PC-3 (cell line): Measurements from ENCODE around the gene TPRKB. TPM values are rescaled to one million over a fixed set of nuclear protein-coding genes. Genes with fewer than 3 reads are reported as not detected.

Experiments used
- ATAC-seq: fragments of 200-7000 bp; cut with Tn5 transposase; 2 replicates; pipeline ENCODE4 v1.9.1; 2020; ENCODE audit warnings: mild to moderate bottlenecking, moderate library complexity
- BruUV-seq: library from RNA; stranded (reverse); fragments of 400-500 nt; replicated peaks from 2 replicates; lab custom pipeline; 2021; lab: Mats Ljungman, UMichigan
- CTCF ChIA-PET: fragments of 300-600 bp; sonication (Branson Sonifier 250); formaldehyde crosslinking; loops from one replicate; lab custom pipeline; 2022; ENCODE audit warnings: antibody characterized with exemption; lab: Charles Lee
- POLR2A ChIA-PET: fragments of 300-600 bp; sonication (Branson Sonifier 250); formaldehyde crosslinking; loops from one replicate; lab custom pipeline; 2022; ENCODE audit warnings: antibody characterized with exemption; ENCODE audit not compliant: unreplicated experiment; lab: Charles Lee
- DNase-seq: peaks from one replicate; pipeline ENCODE4 v3.0.0-alpha.2; 2015
- H2AFZ ChIP-seq: fragments of 300-600 bp; sonication (generic); 2 replicates; pipeline ENCODE4 v1.6.0; 2016; ENCODE audit warnings: antibody characterized with exemption, low read length
- H3F3A ChIP-seq: fragments of 300-600 bp; sonication (generic); one replicate; pipeline ENCODE4 v1.6.0; 2017; ENCODE audit warnings: antibody characterized with exemption, low read length, control low read depth, mild to moderate bottlenecking; ENCODE audit not compliant: unreplicated experiment
- H3K27ac ChIP-seq: fragments of 300-600 bp; sonication (generic); 2 replicates; pipeline ENCODE4 v1.5.1; 2016; ENCODE audit warnings: mild to moderate bottlenecking, low read length
- H3K27me3 ChIP-seq: fragments of 300-600 bp; sonication (generic); 2 replicates; pipeline ENCODE4 v1.6.1; 2016; ENCODE audit warnings: low read length, mixed read lengths
- H3K36me3 ChIP-seq: fragments of 300-600 bp; sonication (generic); 2 replicates; pipeline ENCODE4 v1.6.1; 2016; ENCODE audit warnings: low read depth, mixed run types, low read length, mixed read lengths
- H3K4me1 ChIP-seq: fragments of 300-600 bp; sonication (generic); 2 replicates; pipeline ENCODE4 v1.5.1; 2016; ENCODE audit warnings: low read length; ENCODE audit not compliant: insufficient read depth
- H3K4me2 ChIP-seq: fragments of 300-600 bp; sonication (generic); 2 replicates; pipeline ENCODE4 v1.6.0; 2016; ENCODE audit warnings: low read length
- H3K4me3 ChIP-seq: fragments of 300-600 bp; sonication (generic); 2 replicates; pipeline ENCODE4 v1.5.1; 2016; ENCODE audit warnings: mild to moderate bottlenecking, low read length, mixed read lengths
- H3K79me2 ChIP-seq: fragments of 300-600 bp; sonication (generic); 2 replicates; pipeline ENCODE4 v1.6.1; 2017; ENCODE audit warnings: low read length, mixed read lengths
- H3K9ac ChIP-seq: fragments of 300-600 bp; sonication (generic); 2 replicates; pipeline ENCODE4 v1.6.0; 2016; ENCODE audit warnings: mild to moderate bottlenecking, low read length
- H3K9me2 ChIP-seq: fragments of 300-600 bp; sonication (generic); replicated peaks from 2 replicates; pipeline ENCODE4 v1.6.1; 2016; ENCODE audit warnings: mixed run types, low read length, mixed read lengths
- H3K9me3 ChIP-seq: fragments of 300-600 bp; sonication (generic); 2 replicates; pipeline ENCODE4 v1.6.1; 2016; ENCODE audit warnings: low read length, mixed read lengths
- H4K20me1 ChIP-seq: fragments of 300-600 bp; sonication (generic); 2 replicates; pipeline ENCODE4 v1.6.1; 2016; ENCODE audit warnings: low read length, mixed read lengths
- EZH2 ChIP-seq: fragments of 300-600 bp; sonication (generic); IDR thresholded peaks from one replicate; pipeline ENCODE4 v1.6.1; 2017; ENCODE audit warnings: antibody characterized with exemption, mild to moderate bottlenecking, low read length; ENCODE audit not compliant: unreplicated experiment
- EZH2phosphoT487 ChIP-seq: fragments of 300-600 bp; sonication (generic); IDR thresholded peaks from 2 replicates; pipeline ENCODE4 v1.6.1; 2018; ENCODE audit warnings: mild to moderate bottlenecking, antibody characterized with exemption, low read length, borderline replicate concordance
- intact Hi-C: fragments of 100-400 bp; cut with micrococcal nuclease; formaldehyde crosslinking; loops from 2 replicates; pipeline ENCODE4 v1.9.0; 2023
- total RNA-seq: library from RNA; depleted of rRNA; stranded (reverse); fragments of >200 nt; gene quantifications from 2 replicates; pipeline ENCODE4 v1.2.3, GENCODE V29; 2014
- TF ChIP-seq, protein P1 (sequence below): fragments of 300-600 bp; sonication (generic); conservative IDR thresholded peaks from 2 replicates; pipeline ENCODE4 v1.5.1; 2017; ENCODE audit warnings: antibody characterized with exemption, low read depth, mild to moderate bottlenecking, low read length

TPRKB gene
- total RNA-seq, 1 experiment from 2014 or later, result 51.4 TPM

DNA sequence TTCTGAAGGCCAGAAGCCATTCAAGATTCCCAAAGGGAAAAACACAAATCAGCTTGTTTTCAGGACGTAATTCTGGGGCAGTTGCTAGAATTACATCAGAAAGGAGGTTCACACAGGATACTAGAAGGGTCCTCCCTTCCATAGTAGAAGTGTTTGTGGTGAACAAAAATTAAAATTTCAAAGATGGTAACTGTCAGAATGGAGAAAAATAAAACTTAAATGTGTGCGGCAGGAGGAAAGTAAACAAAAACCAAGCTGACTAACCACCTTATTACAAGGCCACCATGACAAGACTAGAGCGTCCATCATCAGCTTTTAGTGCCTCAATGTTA lies 9.7 kb upstream of the TPRKB start:
- Histone ChIP-seq H3K79me2 (no peaks in the 10 kb centered on the region), H3K4me2 (no peak overlapping the region), H3K27ac (no peak overlapping the region), H3K9me3 (no peaks in the 10 kb centered on the region), H3K4me1 (no peaks in the 10 kb centered on the region), H3K9me2 (no peaks in the 10 kb centered on the region), H3K4me3 (no peak overlapping the region), H4K20me1 (no peaks in the 10 kb centered on the region), H3K36me3 (peaks cover 5% of the 10 kb centered on the region; the same call in 1 of the 2 replicates), H3K9ac (no peak overlapping the region), H2AFZ (no peak overlapping the region), H3K27me3 (no peaks in the 10 kb centered on the region), H3F3A (no peaks in the 10 kb centered on the region)
- BruUV-seq, result no TSS peak
- TF ChIP-seq EZH2phosphoT487 (no peak), EZH2 (no peak)
- TF ChIP-seq, protein P1, sequence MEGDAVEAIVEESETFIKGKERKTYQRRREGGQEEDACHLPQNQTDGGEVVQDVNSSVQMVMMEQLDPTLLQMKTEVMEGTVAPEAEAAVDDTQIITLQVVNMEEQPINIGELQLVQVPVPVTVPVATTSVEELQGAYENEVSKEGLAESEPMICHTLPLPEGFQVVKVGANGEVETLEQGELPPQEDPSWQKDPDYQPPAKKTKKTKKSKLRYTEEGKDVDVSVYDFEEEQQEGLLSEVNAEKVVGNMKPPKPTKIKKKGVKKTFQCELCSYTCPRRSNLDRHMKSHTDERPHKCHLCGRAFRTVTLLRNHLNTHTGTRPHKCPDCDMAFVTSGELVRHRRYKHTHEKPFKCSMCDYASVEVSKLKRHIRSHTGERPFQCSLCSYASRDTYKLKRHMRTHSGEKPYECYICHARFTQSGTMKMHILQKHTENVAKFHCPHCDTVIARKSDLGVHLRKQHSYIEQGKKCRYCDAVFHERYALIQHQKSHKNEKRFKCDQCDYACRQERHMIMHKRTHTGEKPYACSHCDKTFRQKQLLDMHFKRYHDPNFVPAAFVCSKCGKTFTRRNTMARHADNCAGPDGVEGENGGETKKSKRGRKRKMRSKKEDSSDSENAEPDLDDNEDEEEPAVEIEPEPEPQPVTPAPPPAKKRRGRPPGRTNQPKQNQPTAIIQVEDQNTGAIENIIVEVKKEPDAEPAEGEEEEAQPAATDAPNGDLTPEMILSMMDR, result no peak
- ChIA-PET CTCF (no interaction called here), POLR2A (no interaction called here)
- intact Hi-C loops, result no loop called here
- no peak for DNase-seq
- no peak for ATAC-seq

DNA sequence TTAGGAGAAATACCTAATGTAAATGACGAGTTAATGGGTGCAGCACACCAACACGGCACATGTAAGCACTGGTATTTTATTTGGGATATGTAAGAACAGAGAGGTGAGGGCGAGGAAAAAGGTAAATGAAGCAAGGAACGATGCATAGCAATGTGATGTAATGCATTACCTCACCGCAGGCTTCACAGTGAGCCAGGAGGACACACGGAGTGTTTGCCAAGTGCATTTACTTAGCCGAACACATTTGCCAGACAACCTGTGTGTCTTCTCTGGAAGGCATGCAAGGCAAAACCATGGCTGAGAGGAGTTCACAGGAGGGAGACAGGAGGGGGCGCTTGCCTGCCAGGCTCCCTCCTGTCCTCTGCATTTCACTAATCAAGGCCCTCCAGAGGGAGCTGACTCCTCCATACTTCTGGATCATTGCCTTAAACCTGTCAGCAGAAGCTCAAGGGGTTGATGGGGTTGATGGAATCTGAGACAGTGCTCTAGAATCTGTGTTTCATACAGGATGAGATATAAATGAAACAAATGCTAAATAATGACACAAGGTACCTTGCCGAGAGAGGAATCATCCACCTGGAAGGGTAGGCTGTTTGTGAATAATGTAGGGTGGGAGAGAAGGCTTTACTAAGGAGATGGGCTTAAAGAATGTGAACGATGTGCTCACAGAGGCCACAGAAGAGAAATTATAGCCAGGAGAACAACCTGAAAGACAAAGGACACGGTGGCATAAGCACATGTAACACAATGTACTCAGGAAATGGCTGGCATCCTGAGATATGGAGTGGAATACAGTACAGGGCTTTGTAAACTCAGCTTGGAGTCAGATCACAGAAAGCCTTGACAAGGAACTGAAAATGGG lies 9.1 kb upstream of the TPRKB start:
- no peak overlapping the region for H3K9ac ChIP-seq
- BruUV-seq, result no TSS peak
- no peaks in the 10 kb centered on the region for H3K4me1 ChIP-seq
- TF ChIP-seq, protein P1, result 0 out of 2 replicates have a peak, but pooled peaks have one; percentile 12
- TF ChIP-seq EZH2, result no peak
- no peak overlapping the region for H3K4me2 ChIP-seq
- no peak overlapping the region for H3K4me3 ChIP-seq
- CTCF ChIA-PET, result no interaction called here
- H4K20me1 ChIP-seq, result no peaks in the 10 kb centered on the region
- H2AFZ ChIP-seq, result no peak overlapping the region
- H3K9me2 ChIP-seq, result no peaks in the 10 kb centered on the region
- no peak overlapping the region for H3K27ac ChIP-seq
- DNase-seq (no peak), ATAC-seq (no peak)
- POLR2A ChIA-PET, result no interaction called here
- intact Hi-C loops, result no loop called here
- no peaks in the 10 kb centered on the region for H3K9me3 ChIP-seq
- H3F3A ChIP-seq, result no peaks in the 10 kb centered on the region
- peaks cover 5% of the 10 kb centered on the region; the same call in 1 of the 2 replicates for H3K36me3 ChIP-seq
- H3K27me3 ChIP-seq, result no peaks in the 10 kb centered on the region
- no peaks in the 10 kb centered on the region for H3K79me2 ChIP-seq

DNA sequence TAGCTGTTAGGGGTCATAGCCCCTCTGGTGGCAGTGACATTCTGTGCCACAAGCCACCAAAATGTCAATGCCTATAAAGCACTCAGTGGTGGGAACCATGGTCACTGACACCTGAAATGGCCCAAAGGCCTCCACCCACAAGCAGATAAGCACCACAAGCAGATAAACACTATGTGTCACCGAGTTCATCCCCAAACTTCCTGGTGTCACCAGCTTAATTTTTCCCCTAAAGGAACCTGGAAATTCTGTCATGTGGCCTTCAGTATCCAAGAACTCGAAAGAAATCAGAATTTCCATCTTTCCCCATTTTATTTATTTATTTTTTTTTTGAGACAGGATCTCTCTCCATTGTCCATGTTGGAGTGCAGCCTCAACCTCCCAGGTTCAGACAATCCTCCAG lies 3.6 kb upstream of the TPRKB start:
- Histone ChIP-seq H3K9me3 (no peaks in the 10 kb centered on the region), H3K4me3 (no peak overlapping the region), H3K4me1 (peaks cover 21% of the 10 kb centered on the region), H3K4me2 (no peak overlapping the region), H2AFZ (no peak overlapping the region), H3K36me3 (no peaks in the 10 kb centered on the region; the same call in 1 of the 2 replicates), H3K27ac (no peak overlapping the region), H3K9ac (no peak overlapping the region), H3K79me2 (peaks cover 13% of the 10 kb centered on the region), H3K27me3 (no peaks in the 10 kb centered on the region), H3K9me2 (no peaks in the 10 kb centered on the region), H4K20me1 (no peaks in the 10 kb centered on the region), H3F3A (no peaks in the 10 kb centered on the region)
- ATAC-seq (no peak), DNase-seq (no peak)
- ChIA-PET CTCF (no interaction called here), POLR2A (no interaction called here)
- intact Hi-C loops, result no loop called here
- BruUV-seq, result no TSS peak
- TF ChIP-seq EZH2 (no peak), EZH2phosphoT487 (no peak)
- TF ChIP-seq, protein P1, result no peak
